ENCODE measurements around the gene ARID1B. TPM values are rescaled to one million over a fixed set of nuclear protein-coding genes. Genes with fewer than 3 reads are reported as not detected.
A peak's percentile ranks its signal among the peaks of the same experiment; 100 is the strongest.

Gene ARID1B
- total and polyA plus RNA-seq, 2 experiments from 2014 or later = 32.9 to 67.0 TPM

- Histone ChIP-seq H2AFZ (no peak overlapping the region), H3K9me2 (replicated peaks; ENCODE audit: insufficient read depth) (no peaks in the 10 kb centered on the region), H3K27ac (no peak overlapping the region), H3K9me3 (ENCODE audit: low read depth) (no peaks in the 10 kb centered on the region), H4K20me1 (ENCODE audit: insufficient read depth, poor library complexity, severe bottlenecking) (peaks cover 93% of the 10 kb centered on the region), H3K36me3 (replicated peaks; ENCODE audit: insufficient read depth, low read depth) (no peaks in the 10 kb centered on the region), H3K4me1 (ENCODE audit: insufficient read depth) (peaks cover 24% of the 10 kb centered on the region), H3K27me3 (no peaks in the 10 kb centered on the region), H3K4me2 (no peak overlapping the region), H3K4me3 (no peak overlapping the region), H3K79me2 (peaks cover 100% of the 10 kb centered on the region)
- DNase-seq (ENCODE audit: low spot score) = no peak
- WGBS (ENCODE audit: low lambda C conversion rate, missing lambda C conversion rate) = 89% methylated on average over 5 of the region's 5 CpGs
- TF ChIP-seq CTCF (IDR thresholded peaks at IDR 0.05; ENCODE audit: poor library complexity) = no peak
- no peak for TF ChIP-seq EZH2phosphoT487 (IDR thresholded peaks at IDR 0.05; ENCODE audit: low read depth, severe bottlenecking, unreplicated experiment)
- TF ChIP-seq EZH2 (IDR thresholded peaks at IDR 0.05; ENCODE audit: borderline replicate concordance) = no peak
Observed at GRCh38 chr6:156787569-156788492, 10.7 kb downstream of the ARID1B start.

GRCh38 chr6:156789081-156789943 is 12.1 kb downstream of the ARID1B start:
- Histone ChIP-seq H3K79me2 (peaks cover 100% of the 10 kb centered on the region), H3K27ac (no peak overlapping the region), H3K4me2 (no peak overlapping the region), H2AFZ (no peak overlapping the region), H3K9me3 (ENCODE audit: low read depth) (no peaks in the 10 kb centered on the region), H3K27me3 (no peaks in the 10 kb centered on the region), H3K36me3 (replicated peaks; ENCODE audit: insufficient read depth, low read depth) (no peaks in the 10 kb centered on the region), H3K4me1 (ENCODE audit: insufficient read depth) (peaks cover 12% of the 10 kb centered on the region), H3K9me2 (replicated peaks; ENCODE audit: insufficient read depth) (no peaks in the 10 kb centered on the region), H3K4me3 (no peak overlapping the region), H4K20me1 (ENCODE audit: insufficient read depth, poor library complexity, severe bottlenecking) (peaks cover 93% of the 10 kb centered on the region)
- WGBS (ENCODE audit: low lambda C conversion rate, missing lambda C conversion rate) = 88% methylated on average over 7 of the region's 7 CpGs
- TF ChIP-seq CTCF (IDR thresholded peaks at IDR 0.05; ENCODE audit: poor library complexity) (no peak), EZH2phosphoT487 (IDR thresholded peaks at IDR 0.05; ENCODE audit: low read depth, severe bottlenecking, unreplicated experiment) (no peak), EZH2 (IDR thresholded peaks at IDR 0.05; ENCODE audit: borderline replicate concordance) (no peak)
- no peak for DNase-seq (ENCODE audit: low spot score)

- no peak for DNase-seq (ENCODE audit: low spot score)
- Histone ChIP-seq H2AFZ (no peak overlapping the region), H3K4me1 (ENCODE audit: insufficient read depth) (peaks cover 12% of the 10 kb centered on the region), H3K4me3 (no peak overlapping the region), H3K9me2 (replicated peaks; ENCODE audit: insufficient read depth) (no peaks in the 10 kb centered on the region), H3K9me3 (ENCODE audit: low read depth) (no peaks in the 10 kb centered on the region), H3K27me3 (no peaks in the 10 kb centered on the region), H3K36me3 (replicated peaks; ENCODE audit: insufficient read depth, low read depth) (no peaks in the 10 kb centered on the region), H3K79me2 (peaks cover 100% of the 10 kb centered on the region), H3K27ac (no peak overlapping the region), H4K20me1 (ENCODE audit: insufficient read depth, poor library complexity, severe bottlenecking) (peaks cover 99% of the 10 kb centered on the region), H3K4me2 (peak overlapping the region; percentile 41)
- no peak for TF ChIP-seq EZH2 (IDR thresholded peaks at IDR 0.05; ENCODE audit: borderline replicate concordance)
- no peak for TF ChIP-seq EZH2phosphoT487 (IDR thresholded peaks at IDR 0.05; ENCODE audit: low read depth, severe bottlenecking, unreplicated experiment)
- no peak for TF ChIP-seq CTCF (IDR thresholded peaks at IDR 0.05; ENCODE audit: poor library complexity)
- WGBS (ENCODE audit: low lambda C conversion rate, missing lambda C conversion rate) = 84% methylated on average over 3 of the region's 3 CpGs
Observed at GRCh38 chr6:156790711-156791319, 13.6 kb downstream of the ARID1B start.
